B cell (primary cell): ENCODE measurements around the gene BTAF1.

Experiments
- CTCF ChIP-seq: fragments of 200-600 bp; IDR thresholded peaks from one replicate; pipeline ENCODE4 v1.8.0; 2022; ENCODE audit warnings: antibody characterized with exemption, mild to moderate bottlenecking
- EZH2 ChIP-seq: IDR thresholded peaks from 2 replicates; pipeline ENCODE4 v1.6.1; 2012; ENCODE audit warnings: borderline replicate concordance, low read depth, mild to moderate bottlenecking, moderate library complexity, low read length; ENCODE audit not compliant: insufficient read depth, poor library complexity, severe bottlenecking

- no peak for TF ChIP-seq EZH2
- no peak for TF ChIP-seq CTCF
These were observed 33.5 kb downstream of the BTAF1 start for GRCh38 chr10:91957091-91957490.
